Lower leg skin (tissue), 4 donors: ENCODE data around the gene PYM1. TPM values are rescaled to one million over a fixed set of nuclear protein-coding genes. Genes with fewer than 3 reads are reported as not detected.

Source experiments
- DNase-seq, 2 donors: peaks; one replicate each; pipeline ENCODE4 v3.0.0-alpha.2; 2019; ENCODE audit warnings: low spot score in 2 of 2
- H3K4me3 ChIP-seq: fragments of 200-600 bp; sonication (generic); 2 replicates; pipeline ENCODE4 v1.5.1; 2017; ENCODE audit warnings: mild to moderate bottlenecking, low read depth; ENCODE audit not compliant: poor library complexity, severe bottlenecking
- CTCF ChIP-seq, 3 donors: fragments of 450-650 bp; IDR thresholded peaks; one replicate each; pipeline ENCODE4 v1.5.1; 2016; ENCODE audit warnings: antibody characterized with exemption in 3 of 3, mild to moderate bottlenecking in 3 of 3, moderate library complexity in 2 of 3
- POLR2A ChIP-seq, 2 donors: fragments of 450-650 bp; IDR thresholded peaks; one replicate each; pipeline ENCODE4 v1.6.1; 2016 to 2017; ENCODE audit warnings: antibody characterized with exemption in 2 of 2, mild to moderate bottlenecking in 1 of 2, moderate library complexity in 1 of 2
- WGBS, 2 donors: methylation state at CpG; one replicate each; pipeline ENCODE4 v1.1.5; 2018; 5-methylcytosine and 5-hydroxymethylcytosine counted together
- intact Hi-C: fragments of 100-400 bp; cut with DNase I; formaldehyde crosslinking; loops from one replicate; pipeline ENCODE4 v1.15.0; 2023; ENCODE audit warnings: low total_unique reads
- total RNA-seq, 4 donors: library from RNA; depleted of rRNA; stranded (reverse); fragments of >200 nt; gene quantifications; one replicate each; pipeline ENCODE4 v1.1.0, GENCODE V29; 2016

PYM1 gene
- total RNA-seq, 4 donors from 2014 or later, result 46.8 to 63.7 (median 49.1) TPM

DNA sequence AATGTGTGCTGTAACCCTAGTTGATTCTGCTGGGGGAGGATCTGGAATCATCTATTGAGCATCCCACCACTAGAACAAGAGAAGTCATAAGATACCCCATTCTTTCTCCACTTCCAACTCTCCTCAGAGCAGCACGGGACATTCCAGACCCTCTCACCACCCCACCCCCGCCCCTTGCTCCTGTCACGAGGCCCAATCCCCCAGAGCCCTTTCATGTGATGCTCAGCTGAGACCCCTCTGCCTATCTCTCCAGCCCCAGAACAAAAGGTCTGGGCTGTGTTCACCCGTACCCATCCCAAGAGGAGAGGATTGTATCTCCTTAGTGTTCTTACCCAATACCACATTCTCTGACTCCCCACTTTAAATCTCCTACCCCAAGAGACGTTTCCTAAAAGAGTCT is 37.5 kb upstream of the PYM1 start:
- no peak for TF ChIP-seq POLR2A (IDR thresholded peaks at IDR 0.05)
- 73% methylated on average over 5 of the region's 5 CpGs for WGBS, 2 donors
- DNase-seq, result no peak
- no peak overlapping the region for H3K4me3 ChIP-seq
- intact Hi-C loops, result no loop called here

DNA sequence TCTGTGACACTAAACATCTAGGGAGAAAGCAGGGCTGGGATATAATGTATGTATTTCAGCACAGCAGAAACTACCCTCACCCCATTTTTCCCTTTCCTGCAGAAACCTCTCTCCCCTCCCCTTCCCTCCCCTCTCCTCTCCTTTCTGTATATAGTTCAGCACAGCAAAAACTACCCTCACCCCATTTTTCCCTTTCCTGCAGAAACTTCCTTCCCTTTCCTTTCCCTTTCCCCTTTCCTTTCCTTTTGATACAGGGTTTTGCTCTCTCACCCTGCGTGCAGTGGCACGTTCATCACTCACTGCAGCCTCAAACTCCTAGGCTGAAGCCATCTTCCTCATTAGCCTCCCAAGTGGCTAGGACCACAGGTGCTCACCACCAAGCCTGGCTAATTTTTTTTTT is 36.1 kb upstream of the PYM1 start:
- no peak overlapping the region for H3K4me3 ChIP-seq
- DNase-seq, result no peak
- intact Hi-C loops, result no loop called here
- TF ChIP-seq POLR2A (IDR thresholded peaks at IDR 0.05), result no peak
- TF ChIP-seq CTCF (IDR thresholded peaks at IDR 0.05), result no peak
- WGBS, 2 donors, result 86 to 90% methylated on average over 2 of the region's 2 CpGs

DNA sequence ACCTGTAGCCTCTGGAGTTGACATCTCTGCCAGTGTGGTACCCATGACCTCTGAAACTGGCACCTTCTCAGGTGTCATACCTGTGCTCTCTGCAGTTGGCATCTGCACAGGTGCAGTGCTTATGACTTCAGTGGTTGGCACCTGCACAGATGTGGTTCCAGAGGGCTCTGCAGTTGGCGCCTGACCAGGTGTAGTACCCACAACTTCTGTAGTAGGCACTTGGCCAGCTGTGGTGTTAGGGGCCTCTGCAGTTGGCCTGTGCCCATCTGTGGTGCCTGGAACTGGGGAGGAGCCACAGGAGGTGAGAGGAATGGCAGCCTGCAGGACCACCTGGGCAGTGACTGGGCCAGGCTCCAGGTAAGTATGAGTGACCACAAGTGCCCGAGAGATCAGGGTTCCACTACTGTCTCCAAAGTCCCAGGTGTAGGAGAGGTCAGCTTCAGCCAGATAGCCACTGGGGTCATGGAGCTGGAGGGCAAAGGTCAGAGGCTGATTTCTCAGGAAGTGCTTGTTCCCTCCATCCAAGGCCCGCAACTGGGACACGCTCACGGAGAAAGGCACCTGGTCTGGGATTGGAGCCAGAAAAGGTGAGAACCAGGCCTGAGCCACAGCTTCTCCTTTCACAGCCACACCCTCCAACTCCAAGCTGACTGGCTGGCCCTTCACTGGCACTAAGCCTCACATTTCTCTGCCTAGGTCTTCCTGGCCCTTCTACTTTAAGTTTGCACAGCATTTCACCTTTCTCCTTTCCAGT is 29.6 kb upstream of the PYM1 start:
- H3K4me3 ChIP-seq, result no peak overlapping the region
- no peak for TF ChIP-seq POLR2A (IDR thresholded peaks at IDR 0.05)
- TF ChIP-seq CTCF (IDR thresholded peaks at IDR 0.05), result no peak
- 53 to 74% methylated on average over 5 of the region's 5 CpGs for WGBS, 2 donors
- DNase-seq, result peak in 1 of 2 donors; percentile 55
- intact Hi-C loops, result no loop called here

DNA sequence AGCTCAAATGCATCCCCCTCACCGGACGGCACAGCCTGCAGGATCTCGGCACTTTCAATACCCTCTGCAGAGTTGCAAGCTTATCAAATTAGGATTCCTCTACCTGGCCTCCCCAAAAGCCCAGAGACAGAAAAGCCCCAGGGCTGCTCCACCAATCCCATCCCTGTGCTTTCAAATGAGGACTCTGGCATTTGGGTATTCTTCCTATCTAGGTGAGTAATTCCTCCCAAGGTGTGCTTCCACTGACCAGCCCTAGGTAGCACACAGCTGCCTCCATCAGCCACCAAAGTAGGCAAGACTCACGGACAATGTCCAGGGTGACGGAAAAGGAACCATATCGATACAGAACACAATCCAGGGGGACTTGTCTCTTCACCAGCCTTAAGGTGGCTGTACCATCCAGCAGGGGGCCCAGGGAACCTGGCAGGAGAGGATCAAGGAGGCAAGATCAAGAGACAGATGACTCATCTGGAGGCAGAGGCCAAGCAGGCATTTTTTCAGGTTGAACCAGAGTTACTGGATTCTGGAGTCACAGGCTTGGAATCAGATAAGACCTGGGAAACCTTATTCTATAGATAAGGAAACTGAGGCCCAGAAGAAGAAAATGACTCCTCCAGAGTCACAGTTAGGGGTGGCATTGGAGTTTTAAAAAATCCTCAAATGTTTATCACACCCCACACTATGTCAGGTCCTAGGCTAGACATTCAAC is 28.3 kb upstream of the PYM1 start:
- H3K4me3 ChIP-seq, result no peak overlapping the region
- intact Hi-C loops, result no loop called here
- 58 to 62% methylated on average over 6 of the region's 6 CpGs for WGBS, 2 donors
- TF ChIP-seq CTCF (IDR thresholded peaks at IDR 0.05) (no peak), POLR2A (IDR thresholded peaks at IDR 0.05) (no peak)
- DNase-seq, result no peak

- no peak for DNase-seq
- 69 to 74% methylated on average over 3 to 4 of the region's 4 CpGs for WGBS, 2 donors
- TF ChIP-seq POLR2A (IDR thresholded peaks at IDR 0.05) (no peak), CTCF (IDR thresholded peaks at IDR 0.05) (no peak)
- intact Hi-C loops, result no loop called here
- H3K4me3 ChIP-seq, result no peak overlapping the region
Observed at GRCh38 chr12:55955344-55955743, 27.6 kb upstream of the PYM1 start.

GRCh38 chr12:55946553-55946952 is 18.9 kb upstream of the PYM1 start:
- intact Hi-C loops, result no loop called here
- no peak for TF ChIP-seq POLR2A (IDR thresholded peaks at IDR 0.05)
- TF ChIP-seq CTCF (IDR thresholded peaks at IDR 0.05), result no peak
- DNase-seq, result no peak
- no peak overlapping the region for H3K4me3 ChIP-seq
- WGBS, 2 donors, result 87 to 89% methylated on average over 6 of the region's 6 CpGs
